SH-SY5Y (cell line): Measurements from ENCODE around the gene SOAT2.

Source experiments
- GATA2 ChIP-seq: IDR thresholded peaks from 2 replicates; pipeline ENCODE4 v1.6.1; 2011; ENCODE audit warnings: mild to moderate bottlenecking, low read depth, low read length
- GATA3 ChIP-seq: IDR thresholded peaks from 2 replicates; pipeline ENCODE4 v1.6.1; 2011; ENCODE audit warnings: low read depth, mild to moderate bottlenecking, low read length, moderate library complexity

GRCh38 chr12:53063708-53064612 is 39.3 kb upstream of the SOAT2 start:
- TF ChIP-seq GATA3 (no peak), GATA2 (no peak)
